Activated CD8-positive, alpha-beta T cell treated with anti-CD3 and anti-CD28 coated beads for 36 hours (primary cell): ENCODE results near the gene TEKTIP1. TPM values are rescaled to one million over a fixed set of nuclear protein-coding genes. Genes with fewer than 3 reads are reported as not detected.

Source experiments
- ATAC-seq: fragments of 200-7000 bp; cut with Tn5 transposase; one replicate; pipeline ENCODE4 v1.10.0; 2021; ENCODE audit warnings: mild to moderate bottlenecking, moderate library complexity
- CTCF ChIA-PET: fragments of 350-600 bp; sonication (Branson Sonifier 250); formaldehyde crosslinking; loops from one replicate; lab custom pipeline; 2021; ENCODE audit warnings: antibody characterized with exemption; lab: Charles Lee
- POLR2A ChIA-PET: fragments of 350-600 bp; sonication (Branson Sonifier 250); formaldehyde crosslinking; loops from one replicate; lab custom pipeline; 2021; ENCODE audit warnings: antibody characterized with exemption; lab: Charles Lee
- DNase-seq: peaks from one replicate; pipeline ENCODE4 v3.0.0-alpha.2; 2020
- H3K27ac Mint-ChIP-seq: one replicate; pipeline ENCODE4 v1.8.0; 2021; ENCODE audit warnings: mild to moderate bottlenecking, mixed read lengths
- H3K27me3 Mint-ChIP-seq: one replicate; pipeline ENCODE4 v1.8.0; 2021; ENCODE audit warnings: mixed read lengths
- H3K36me3 Mint-ChIP-seq: one replicate; pipeline ENCODE4 v1.8.0; 2021; ENCODE audit warnings: low read depth, mixed read lengths
- H3K4me1 Mint-ChIP-seq: one replicate; pipeline ENCODE4 v1.8.0; 2021; ENCODE audit warnings: low read depth, mixed read lengths
- H3K4me3 Mint-ChIP-seq: one replicate; pipeline ENCODE4 v1.8.0; 2021; ENCODE audit warnings: mild to moderate bottlenecking, moderate library complexity, mixed read lengths
- H3K9me3 Mint-ChIP-seq: one replicate; pipeline ENCODE4 v1.8.0; 2021; ENCODE audit warnings: mixed read lengths
- CTCF ChIP-seq: fragments of 200-600 bp; IDR thresholded peaks from one replicate; pipeline ENCODE4 v1.8.0; 2022; ENCODE audit warnings: antibody characterized with exemption, mild to moderate bottlenecking
- intact Hi-C: fragments of 100-400 bp; cut with micrococcal nuclease; formaldehyde crosslinking; loops from one replicate; pipeline ENCODE4 v1.10.0; 2022
- total RNA-seq, 2 experiments: library from RNA; stranded (reverse); gene quantifications; one replicate each; pipeline ENCODE4 v1.2.3, GENCODE V29; 2021

Gene TEKTIP1
- total RNA-seq, 2 experiments from 2014 or later: 1.6 to 2.4 TPM

DNA sequence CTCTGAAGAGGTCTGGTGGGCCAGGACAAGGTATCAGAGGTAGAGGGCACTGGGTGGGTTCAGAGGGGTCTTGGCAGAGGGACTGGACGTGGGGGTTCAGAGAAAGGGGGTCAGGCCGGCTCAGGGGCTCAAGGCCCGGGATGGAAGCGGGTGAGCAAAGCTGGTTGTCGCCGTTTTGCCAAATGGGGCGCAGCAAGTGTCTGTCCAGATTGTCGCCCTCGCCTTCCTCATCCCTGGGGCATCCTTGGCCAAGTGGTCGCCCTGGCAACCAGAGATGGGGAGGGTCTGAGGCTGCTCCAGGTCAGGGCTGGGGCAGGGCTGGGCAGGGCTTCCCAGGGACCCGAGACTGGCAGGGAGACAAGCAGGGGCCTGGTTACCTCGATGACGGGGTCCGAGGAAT, 45.3 kb upstream of the TEKTIP1 start:
- Mint-ChIP-seq H3K27ac (no peak overlapping the region), H3K9me3 (no peaks in the 10 kb centered on the region), H3K4me3 (no peak overlapping the region), H3K36me3 (peaks cover 21% of the 10 kb centered on the region), H3K4me1 (peaks cover 14% of the 10 kb centered on the region), H3K27me3 (no peaks in the 10 kb centered on the region)
- no peak for ATAC-seq
- intact Hi-C loops: no loop called here
- TF ChIP-seq CTCF: no peak
- POLR2A ChIA-PET: interaction anchor here (1.8 kb wide), 1 partner anchor 14 kb away, joined by 6 read pairs; the partner anchor contains the start of gene SMIM24
- DNase-seq: no peak
- CTCF ChIA-PET: interaction anchor here (1.0 to 1.8 kb wide), 2 partner anchors 9 to 21 kb away, joined by 4 to 10 read pairs; no protein-coding TSS in a partner anchor

DNA sequence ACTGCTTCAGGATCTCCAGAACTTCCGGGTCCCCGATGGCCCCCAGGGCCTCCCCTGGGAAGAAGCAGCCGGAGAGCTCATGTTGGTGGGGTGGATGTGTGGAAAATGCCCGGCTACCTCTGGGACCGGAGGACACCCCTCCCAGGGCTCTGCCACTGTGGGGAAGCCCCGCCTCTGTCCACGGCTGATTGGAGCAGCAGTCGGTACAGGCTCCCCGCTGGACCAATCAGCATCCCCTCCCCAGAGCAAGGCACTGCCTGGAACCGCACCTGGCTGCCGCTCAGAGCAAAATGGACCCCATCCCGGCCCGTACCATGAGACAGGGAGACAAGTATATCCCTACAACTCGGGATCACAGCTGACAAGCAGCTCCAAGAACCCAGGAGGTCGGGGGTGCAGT, 44.9 kb upstream of the TEKTIP1 start:
- DNase-seq: peak; percentile 64
- H3K4me3 Mint-ChIP-seq: no peak overlapping the region
- POLR2A ChIA-PET: interaction anchor here (0.9 to 1.8 kb wide), 2 partner anchors 14 to 15 kb away, joined by 5 to 6 read pairs; partner anchors contain the start of gene SMIM24

DNA sequence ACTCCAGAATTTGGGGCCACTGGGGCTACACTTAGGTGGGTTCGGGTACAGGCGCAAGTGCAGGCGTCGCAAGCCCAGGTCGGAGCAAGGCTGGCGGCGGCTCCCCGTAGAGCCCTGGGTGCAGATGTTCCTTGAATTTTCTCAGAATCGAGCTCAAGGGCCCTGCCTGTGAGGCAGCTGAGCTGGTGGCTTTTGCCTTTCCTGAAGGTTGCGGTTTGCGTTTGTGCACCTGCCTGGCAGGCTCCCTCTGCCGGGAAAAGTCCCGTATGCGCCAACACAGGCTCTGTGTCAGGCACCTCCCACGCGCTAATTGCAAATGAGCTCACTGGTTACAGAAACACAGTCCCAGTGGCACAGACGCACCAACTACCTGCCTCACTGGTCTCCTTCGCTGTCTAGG, 44.4 kb upstream of the TEKTIP1 start:
- H3K27ac Mint-ChIP-seq: peak overlapping the region; percentile 57
- intact Hi-C loops: no loop called here
- TF ChIP-seq CTCF: no peak
- peaks cover 19% of the 10 kb centered on the region for H3K4me1 Mint-ChIP-seq
- ChIA-PET POLR2A (interaction anchor here (0.5 to 1.8 kb wide), 4 partner anchors 13 to 30 kb away, joined by 3 to 6 read pairs (median 4); partner anchors contain the start of gene SMIM24), CTCF (interaction anchor here (1.0 to 1.8 kb wide), 3 partner anchors 9 to 190 kb away, joined by 4 to 10 read pairs (median 5); no protein-coding TSS in a partner anchor)
- H3K9me3 Mint-ChIP-seq: no peaks in the 10 kb centered on the region
- H3K4me3 Mint-ChIP-seq: no peak overlapping the region
- ATAC-seq (peak; percentile 73), DNase-seq (peak; percentile 76)
- H3K27me3 Mint-ChIP-seq: no peaks in the 10 kb centered on the region
- peaks cover 24% of the 10 kb centered on the region for H3K36me3 Mint-ChIP-seq

More for the DNA sequence above, 44.9 kb upstream of the TEKTIP1 start:
- Mint-ChIP-seq H3K27ac (peak overlapping the region; percentile 5), H3K9me3 (no peaks in the 10 kb centered on the region), H3K4me1 (peaks cover 16% of the 10 kb centered on the region), H3K36me3 (peaks cover 22% of the 10 kb centered on the region), H3K27me3 (no peaks in the 10 kb centered on the region)
- CTCF ChIA-PET: interaction anchor here (1.0 to 1.8 kb wide), 3 partner anchors 9 to 189 kb away, joined by 4 to 10 read pairs (median 5); no protein-coding TSS in a partner anchor
- no peak for TF ChIP-seq CTCF
- intact Hi-C loops: no loop called here
- peak; percentile 83 for ATAC-seq

- Mint-ChIP-seq H3K36me3 (peaks cover 24% of the 10 kb centered on the region), H3K4me3 (no peak overlapping the region), H3K27ac (no peak overlapping the region), H3K4me1 (peaks cover 27% of the 10 kb centered on the region), H3K27me3 (no peaks in the 10 kb centered on the region), H3K9me3 (no peaks in the 10 kb centered on the region)
- CTCF ChIA-PET: interaction anchor here (1.2 to 8.9 kb wide), 3 partner anchors 11 to 192 kb away, joined by 3 to 54 read pairs (median 3); partner anchors contain the start of gene SMIM44
- DNase-seq (no peak), ATAC-seq (no peak)
- TF ChIP-seq CTCF: no peak
- intact Hi-C loops: no loop called here
- POLR2A ChIA-PET: interaction anchor here (0.6 to 0.9 kb wide), 2 partner anchors 13 to 28 kb away, joined by 3 read pairs; partner anchors contain the start of gene SMIM44
Observed at GRCh38 chr19:3496392-3497273, 42.3 kb upstream of the TEKTIP1 start.
